GM19193 (cell line): ENCODE data around the gene ADAM8.

Experiments used
- POLR2A ChIP-seq: IDR thresholded peaks from 4 replicates; pipeline ENCODE4 v1.6.1; 2011; ENCODE audit not compliant: insufficient read depth, insufficient read length; ENCODE audit errors: extremely low read depth

ADAM8 gene

DNA sequence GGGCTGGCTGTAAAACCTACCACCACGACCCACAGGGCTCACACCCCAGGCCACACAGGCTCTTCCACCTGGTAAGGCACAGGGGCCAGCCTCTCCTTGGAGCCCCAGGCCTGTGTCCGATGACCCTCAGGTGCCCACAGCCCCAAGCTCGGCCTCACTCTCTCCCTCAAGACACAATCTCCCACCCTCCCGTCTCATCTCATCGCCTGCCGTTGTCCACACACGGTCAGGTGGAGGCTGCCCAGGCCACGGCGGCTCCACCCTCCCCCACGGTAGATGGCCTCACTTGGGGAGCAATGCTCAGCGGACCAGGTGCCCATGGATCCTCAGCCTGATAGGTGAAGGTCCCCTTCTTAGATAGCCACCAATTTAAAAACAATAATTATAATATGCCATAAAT, 55.3 kb downstream of the ADAM8 start:
- TF ChIP-seq POLR2A = no peak

DNA sequence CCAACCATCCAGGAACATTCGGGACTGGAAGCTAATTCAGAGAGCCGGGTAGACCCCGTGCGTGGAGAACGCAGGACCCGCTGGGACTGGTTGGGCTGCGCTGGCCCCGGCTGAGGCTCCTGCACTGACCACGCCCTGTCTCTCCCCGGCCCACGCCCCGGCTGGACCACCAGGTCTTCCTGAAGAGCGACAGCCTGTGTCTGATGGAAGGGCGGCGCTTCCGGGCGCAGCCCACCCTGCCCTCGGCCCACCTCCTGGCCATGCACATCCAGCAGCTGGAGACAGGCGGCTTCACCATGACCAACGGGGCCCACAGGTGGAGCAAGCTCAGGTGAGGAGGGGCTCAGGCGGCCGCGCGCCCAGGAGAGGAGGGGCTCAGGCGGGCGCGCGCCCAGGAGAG, 56.9 kb downstream of the ADAM8 start:
- no peak for TF ChIP-seq POLR2A

DNA sequence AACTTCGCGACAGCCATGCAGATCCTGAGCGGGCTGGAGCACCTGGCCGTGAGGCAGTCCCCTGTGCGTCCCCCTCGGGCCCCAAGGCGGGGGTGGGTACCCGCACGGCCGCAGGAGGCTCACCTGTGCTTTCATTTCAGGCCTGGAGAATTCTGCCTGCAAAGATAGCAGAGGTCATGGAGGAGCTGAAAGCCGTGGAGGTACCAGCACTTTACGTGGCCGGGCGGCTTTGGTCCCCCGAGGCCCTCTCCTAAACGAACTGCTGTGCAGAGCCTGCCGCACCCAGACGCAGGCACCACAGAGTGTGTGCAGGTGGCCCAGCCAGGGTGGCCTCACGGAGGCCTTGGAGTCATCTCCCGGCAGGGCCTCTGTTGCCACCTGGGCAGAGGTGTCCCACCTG, 57.8 kb downstream of the ADAM8 start:
- TF ChIP-seq POLR2A = no peak

DNA sequence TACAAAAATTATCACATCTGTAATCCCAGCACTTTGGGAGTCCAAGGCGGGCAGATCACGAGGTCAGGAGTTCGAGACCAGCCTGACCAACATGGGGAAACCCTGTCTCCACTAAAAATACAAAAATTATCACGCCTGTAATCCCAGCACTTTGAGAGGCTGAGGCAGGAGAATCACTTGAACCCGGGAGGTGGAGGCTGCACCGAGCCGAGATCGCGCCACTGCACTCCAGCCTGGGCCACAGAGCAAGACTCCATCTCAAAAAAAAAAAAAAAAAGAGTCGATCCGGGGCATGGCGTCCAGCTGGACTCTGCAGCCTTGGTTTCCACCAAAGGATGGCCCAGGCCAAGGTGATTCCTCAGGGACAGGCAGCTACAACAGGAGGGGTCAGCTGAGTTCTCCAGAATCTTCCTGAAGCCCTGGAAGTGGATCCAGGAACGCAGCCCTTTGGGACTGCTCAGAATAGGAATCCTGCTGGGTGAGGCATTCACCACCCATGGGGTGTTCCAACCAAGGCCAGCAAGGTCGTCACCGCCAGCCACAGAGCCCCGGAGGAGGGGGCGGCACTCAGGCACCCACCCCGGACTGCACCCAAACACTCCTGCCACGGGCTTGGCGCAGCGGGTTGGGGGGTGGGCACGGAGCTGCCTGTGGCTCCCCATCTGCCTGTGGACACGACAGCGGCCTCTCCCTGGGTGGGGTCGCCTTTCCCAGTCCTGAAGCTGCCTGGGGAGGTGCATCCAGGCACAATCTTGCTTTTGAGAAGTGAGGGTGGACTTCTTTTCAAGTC, 58.7 kb downstream of the ADAM8 start:
- no peak for TF ChIP-seq POLR2A

DNA sequence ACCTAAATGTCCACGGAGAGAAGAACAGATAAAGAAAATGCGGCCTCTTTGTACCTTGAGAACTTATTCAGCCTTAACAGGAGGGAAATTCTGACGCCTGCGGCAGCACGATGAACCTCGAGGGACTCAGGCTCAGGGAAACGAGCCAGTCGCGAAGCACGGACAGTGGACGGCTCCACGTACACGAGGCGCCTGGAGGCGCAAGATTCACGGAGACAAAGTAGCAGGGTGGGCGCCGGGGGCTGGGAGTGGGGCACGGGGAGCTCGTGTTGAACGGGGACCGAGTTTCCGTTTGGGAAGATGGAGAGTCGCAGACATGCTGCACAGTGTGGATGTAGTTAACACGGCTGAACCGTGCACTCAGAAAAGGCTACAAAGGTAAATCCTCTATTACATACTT, 59.9 kb downstream of the ADAM8 start:
- TF ChIP-seq POLR2A = no peak

DNA sequence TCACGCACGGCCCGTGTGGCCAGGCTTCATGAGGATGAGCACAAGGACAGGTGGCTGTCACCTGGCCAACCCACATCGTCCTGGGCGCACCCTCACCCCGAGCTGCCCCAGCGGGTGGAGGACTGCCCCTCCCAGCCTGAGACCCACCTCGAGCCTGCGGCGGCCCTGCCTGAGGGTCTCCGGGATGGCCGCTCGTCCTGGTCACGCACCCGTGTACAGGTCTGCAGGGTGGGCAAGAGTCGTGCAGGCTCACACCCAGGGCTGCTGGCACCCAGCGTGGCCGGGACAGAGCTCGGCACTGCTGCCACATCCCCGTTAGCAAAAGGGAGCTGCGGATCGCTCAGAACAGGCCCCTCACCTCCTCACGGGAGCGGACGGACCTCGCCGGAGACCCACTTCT, 61.1 kb downstream of the ADAM8 start:
- TF ChIP-seq POLR2A = no peak

DNA sequence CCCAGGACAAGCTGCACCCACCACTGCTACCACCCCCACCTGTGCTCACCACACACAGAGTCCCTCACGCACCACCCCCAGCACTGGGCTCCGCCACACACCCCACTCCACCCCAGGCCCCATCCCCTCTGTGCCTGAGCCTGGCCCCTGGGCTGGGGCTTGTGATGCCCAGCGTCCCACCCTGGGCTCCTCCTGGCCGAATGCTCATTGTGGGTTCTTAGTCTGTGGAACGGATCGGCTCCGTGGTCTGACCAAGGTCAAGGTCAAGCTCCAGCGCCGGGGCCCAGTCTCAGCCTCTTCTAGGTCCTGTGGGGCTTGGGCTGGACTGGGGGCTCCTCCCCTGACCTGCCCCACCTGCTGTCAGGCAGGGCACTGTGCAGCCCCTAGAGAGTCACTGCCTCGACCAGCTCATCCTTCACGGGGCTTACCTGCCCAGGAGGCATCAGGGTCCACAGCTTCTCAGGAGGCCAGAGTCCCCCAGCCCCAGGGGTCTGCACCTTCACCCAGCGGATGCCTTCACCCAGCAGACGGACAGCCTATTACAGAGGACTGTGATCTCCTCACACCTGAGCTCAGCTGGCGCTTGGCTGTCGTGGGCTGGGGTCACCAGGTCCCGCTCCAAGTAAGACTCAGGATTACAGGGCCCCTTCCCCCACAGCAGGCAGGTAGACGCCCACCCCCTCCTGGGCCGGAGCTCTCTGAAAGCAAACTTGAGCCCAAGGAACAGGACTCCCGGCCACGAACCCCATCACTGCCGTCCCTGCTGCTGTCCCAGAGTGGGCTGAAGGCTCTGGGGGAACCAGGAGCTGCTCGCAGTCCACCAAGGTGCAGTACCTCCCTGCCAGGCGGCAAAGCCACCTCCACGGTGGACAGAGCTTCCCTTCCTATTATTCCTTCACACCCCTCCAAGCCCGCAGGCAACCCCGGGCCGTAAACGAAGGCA, 61.9 kb downstream of the ADAM8 start:
- TF ChIP-seq POLR2A = no peak

DNA sequence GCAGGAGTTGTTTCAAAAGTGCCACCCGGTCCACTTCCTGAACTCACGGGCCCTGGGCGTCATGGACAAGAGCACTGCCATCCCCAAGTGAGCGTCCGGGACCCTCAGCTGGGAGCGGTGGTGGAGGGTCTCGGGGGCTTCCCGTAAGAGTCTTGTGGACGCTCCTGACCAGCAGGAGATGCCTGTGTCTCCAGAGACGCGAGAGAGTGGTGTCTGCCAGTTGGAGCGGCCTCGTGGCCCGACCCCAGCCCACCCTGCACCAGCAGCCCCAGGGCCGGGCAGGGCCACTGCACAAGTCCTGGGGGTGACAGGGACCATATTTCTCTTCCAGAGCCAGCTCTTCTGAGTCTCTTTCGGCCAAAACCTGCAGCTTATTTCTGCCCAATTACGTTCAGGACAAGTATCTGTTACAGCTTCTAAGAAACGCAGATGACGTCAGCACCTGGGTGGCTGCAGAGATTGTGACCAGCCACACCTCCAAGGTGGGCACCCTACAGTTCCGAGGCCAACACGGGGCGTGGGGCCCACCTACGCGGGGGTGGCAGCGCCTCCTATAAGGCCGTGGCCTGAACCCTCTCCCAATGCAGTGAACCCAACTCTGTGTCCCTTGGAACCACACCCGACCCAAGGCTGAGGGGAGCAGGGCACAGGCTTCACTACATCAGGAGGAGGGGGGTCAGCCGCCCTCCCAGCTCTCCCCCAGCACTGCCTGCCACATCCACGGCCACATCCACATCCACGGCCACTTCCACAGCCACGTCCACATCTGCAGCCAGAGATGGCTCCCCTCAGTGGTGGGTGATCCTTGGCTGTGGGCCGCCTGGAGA, 62.8 kb downstream of the ADAM8 start:
- no peak for TF ChIP-seq POLR2A

DNA sequence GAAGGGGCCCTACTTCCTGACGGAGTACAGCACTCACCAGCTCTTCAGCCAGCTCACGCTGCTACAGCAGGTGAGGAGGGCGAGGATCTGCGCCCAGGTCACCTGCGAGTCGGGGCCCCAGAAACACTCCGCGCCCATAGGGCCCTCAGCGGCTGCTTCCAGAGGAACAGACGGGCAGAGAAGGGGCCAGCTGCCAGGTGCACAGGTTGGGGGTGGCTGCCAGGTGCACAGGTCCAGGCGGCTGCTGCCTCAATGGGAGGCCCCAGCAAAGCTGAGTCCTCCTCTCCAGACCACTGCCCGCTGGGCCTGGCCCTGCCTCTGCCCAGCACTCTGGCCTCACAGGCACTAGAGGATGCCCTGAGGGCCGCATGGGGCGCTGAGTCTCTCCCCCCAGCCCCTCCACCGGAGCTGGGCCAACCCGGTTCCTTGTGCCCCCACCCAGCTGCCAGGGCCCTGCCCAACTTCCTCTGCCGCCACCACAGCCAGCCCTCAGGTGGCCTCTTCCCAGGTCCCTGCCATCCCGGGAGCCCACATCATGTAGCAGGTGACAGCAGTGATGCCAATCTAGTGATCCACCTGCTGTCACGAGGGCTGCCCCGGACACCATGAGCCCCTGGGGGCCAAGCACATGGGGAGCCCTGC, 63.7 kb downstream of the ADAM8 start:
- TF ChIP-seq POLR2A = no peak
